ENCODE results near the gene PRAMEF11. TPM values are rescaled to one million over a fixed set of nuclear protein-coding genes. Genes with fewer than 3 reads are reported as not detected.

PRAMEF11 gene
- total and polyA plus RNA-seq, 10 of the 15 experiments (the other 5 are each of a cell fraction or from before 2014, with no cell fraction given): not detected

- Histone ChIP-seq H3K4me2 (ENCODE audit: control insufficient read depth, insufficient read depth) (no peak overlapping the region), H3K79me2 (ENCODE audit: control insufficient read depth, insufficient read depth, low read length) (no peaks in the 10 kb centered on the region), H3K9me3 (replicated peaks; ENCODE audit: control insufficient read depth, insufficient read depth, low read length) (no peaks in the 10 kb centered on the region), H3K4me3 (no peak overlapping the region), H3K36me3 (ENCODE audit: control insufficient read depth in 2 of 2, insufficient read depth in 2 of 2, low read length in 1 of 2) (no peaks in the 10 kb centered on the region), H4K20me1 (ENCODE audit: control insufficient read depth, insufficient read depth) (no peaks in the 10 kb centered on the region), H3K27ac (ENCODE audit: control insufficient read depth, insufficient read depth) (no peak overlapping the region), H2AFZ (ENCODE audit: control insufficient read depth, low read depth, low read length) (no peak overlapping the region), H3K4me1 (ENCODE audit: control insufficient read depth, insufficient read depth, low read length) (no peaks in the 10 kb centered on the region), H3K27me3 (replicated peaks in 1 of 2; ENCODE audit: control insufficient read depth in 2 of 2, insufficient read depth in 2 of 2, low read length in 1 of 2) (no peaks in the 10 kb centered on the region; a peak in 1 of 4 replicates), H3K9ac (ENCODE audit: control insufficient read depth, insufficient read depth, low read length) (no peak overlapping the region)
- ChIA-PET POLR2A (no interaction called here), SMC1A (ENCODE audit: uncharacterized antibody, unreplicated experiment) (no interaction called here), RAD21 (ENCODE audit: unreplicated experiment) (no interaction called here), CTCF (no interaction called here)
- intact Hi-C loops (cut with micrococcal nuclease; ENCODE audit: unreplicated experiment): no loop called here
- ATAC-seq: no peak
- no TSS peak for BruUV-seq (replicated peaks)
- no peak for FAIRE-seq
- 45% methylated on average over 15 of the region's 15 CpGs for WGBS (ENCODE audit: insufficient coverage, insufficient replicate concordance, low lambda C conversion rate, missing lambda C conversion rate)
- in situ Hi-C loops (cut with MboI): no loop called here
- DNase-seq (ENCODE audit: low read depth, low spot score): no peak
- no peak for TF ChIP-seq RAD51 (IDR thresholded peaks at IDR 0.05)
- TF ChIP-seq CBFB (IDR thresholded peaks at IDR 0.05; ENCODE audit: low read depth): no peak
- no peak for TF ChIP-seq TCF7 (IDR thresholded peaks at IDR 0.05; ENCODE audit: borderline replicate concordance)
- TF ChIP-seq CTCF (IDR thresholded peaks at IDR 0.05 in 2 of 3, conservative IDR thresholded peaks at IDR 0.05 in 1 of 3; ENCODE audit: control insufficient read depth in 2 of 3, extremely low read depth in 1 of 3, insufficient read depth in 1 of 3, low read depth in 3 of 3, low read length in 3 of 3): no peak
- TF ChIP-seq, protein P1, sequence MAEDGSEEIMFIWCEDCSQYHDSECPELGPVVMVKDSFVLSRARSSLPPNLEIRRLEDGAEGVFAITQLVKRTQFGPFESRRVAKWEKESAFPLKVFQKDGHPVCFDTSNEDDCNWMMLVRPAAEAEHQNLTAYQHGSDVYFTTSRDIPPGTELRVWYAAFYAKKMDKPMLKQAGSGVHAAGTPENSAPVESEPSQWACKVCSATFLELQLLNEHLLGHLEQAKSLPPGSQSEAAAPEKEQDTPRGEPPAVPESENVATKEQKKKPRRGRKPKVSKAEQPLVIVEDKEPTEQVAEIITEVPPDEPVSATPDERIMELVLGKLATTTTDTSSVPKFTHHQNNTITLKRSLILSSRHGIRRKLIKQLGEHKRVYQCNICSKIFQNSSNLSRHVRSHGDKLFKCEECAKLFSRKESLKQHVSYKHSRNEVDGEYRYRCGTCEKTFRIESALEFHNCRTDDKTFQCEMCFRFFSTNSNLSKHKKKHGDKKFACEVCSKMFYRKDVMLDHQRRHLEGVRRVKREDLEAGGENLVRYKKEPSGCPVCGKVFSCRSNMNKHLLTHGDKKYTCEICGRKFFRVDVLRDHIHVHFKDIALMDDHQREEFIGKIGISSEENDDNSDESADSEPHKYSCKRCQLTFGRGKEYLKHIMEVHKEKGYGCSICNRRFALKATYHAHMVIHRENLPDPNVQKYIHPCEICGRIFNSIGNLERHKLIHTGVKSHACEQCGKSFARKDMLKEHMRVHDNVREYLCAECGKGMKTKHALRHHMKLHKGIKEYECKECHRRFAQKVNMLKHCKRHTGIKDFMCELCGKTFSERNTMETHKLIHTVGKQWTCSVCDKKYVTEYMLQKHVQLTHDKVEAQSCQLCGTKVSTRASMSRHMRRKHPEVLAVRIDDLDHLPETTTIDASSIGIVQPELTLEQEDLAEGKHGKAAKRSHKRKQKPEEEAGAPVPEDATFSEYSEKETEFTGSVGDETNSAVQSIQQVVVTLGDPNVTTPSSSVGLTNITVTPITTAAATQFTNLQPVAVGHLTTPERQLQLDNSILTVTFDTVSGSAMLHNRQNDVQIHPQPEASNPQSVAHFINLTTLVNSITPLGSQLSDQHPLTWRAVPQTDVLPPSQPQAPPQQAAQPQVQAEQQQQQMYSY (CRISPR knock-in tag; IDR thresholded peaks at IDR 0.05): no peak
- TF ChIP-seq ETV6 (conservative IDR thresholded peaks at IDR 0.05 in 1 of 2, IDR thresholded peaks at IDR 0.05 in 1 of 2; ENCODE audit: borderline replicate concordance in 1 of 2, low read depth in 1 of 2): no peak
- no peak for TF ChIP-seq STAT1 (conservative IDR thresholded peaks at IDR 0.05)
- no peak for TF ChIP-seq BACH1 (IDR thresholded peaks at IDR 0.05; ENCODE audit: borderline replicate concordance)
- TF ChIP-seq ZNF24 (IDR thresholded peaks at IDR 0.05): no peak
Observed at GRCh38 chr1:12776801-12777557, 54.2 kb downstream of the PRAMEF11 start.

Measured in GM12878 (cell line).